SIG-M5 (cell line): ENCODE data around the gene PTGES3L.
"Not testable (repeated sequence)": the region's sequence is repeated elsewhere in the genome, so short reads cannot be mapped to it uniquely, and the experiment has no call there.

Experiments used
- DNase-seq: peaks from one replicate; lab custom pipeline; 2025; lab: John Stamatoyannopoulos, UW

Gene PTGES3L

DNA sequence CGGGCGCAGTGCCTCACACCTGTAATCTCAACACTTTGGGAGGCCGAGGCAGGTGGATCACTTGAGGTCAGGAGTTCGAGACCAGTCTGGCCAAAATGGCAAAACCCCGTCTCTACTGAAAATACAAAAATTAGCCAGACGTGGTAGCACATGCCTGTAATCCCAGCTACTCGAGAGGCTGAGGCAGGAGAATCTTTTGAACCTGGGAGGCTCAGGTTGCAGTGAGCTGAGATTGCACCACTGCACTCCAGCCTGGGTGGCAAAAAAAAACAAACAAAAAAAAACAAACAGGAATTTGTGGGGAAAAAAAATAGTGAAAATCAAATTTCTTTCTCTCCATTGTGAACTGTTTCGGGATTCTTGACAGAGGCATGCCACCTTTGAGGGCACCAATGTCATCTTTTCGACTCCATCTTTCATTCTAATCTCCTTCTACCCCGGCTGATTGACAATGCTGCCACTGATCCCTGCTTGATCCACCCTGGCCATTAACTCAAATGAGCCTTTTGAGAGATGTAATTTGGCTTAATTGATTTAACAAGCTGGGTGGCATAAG lies 60.3 kb downstream of the PTGES3L start:
- DNase-seq, result not testable (repeated sequence)

DNA sequence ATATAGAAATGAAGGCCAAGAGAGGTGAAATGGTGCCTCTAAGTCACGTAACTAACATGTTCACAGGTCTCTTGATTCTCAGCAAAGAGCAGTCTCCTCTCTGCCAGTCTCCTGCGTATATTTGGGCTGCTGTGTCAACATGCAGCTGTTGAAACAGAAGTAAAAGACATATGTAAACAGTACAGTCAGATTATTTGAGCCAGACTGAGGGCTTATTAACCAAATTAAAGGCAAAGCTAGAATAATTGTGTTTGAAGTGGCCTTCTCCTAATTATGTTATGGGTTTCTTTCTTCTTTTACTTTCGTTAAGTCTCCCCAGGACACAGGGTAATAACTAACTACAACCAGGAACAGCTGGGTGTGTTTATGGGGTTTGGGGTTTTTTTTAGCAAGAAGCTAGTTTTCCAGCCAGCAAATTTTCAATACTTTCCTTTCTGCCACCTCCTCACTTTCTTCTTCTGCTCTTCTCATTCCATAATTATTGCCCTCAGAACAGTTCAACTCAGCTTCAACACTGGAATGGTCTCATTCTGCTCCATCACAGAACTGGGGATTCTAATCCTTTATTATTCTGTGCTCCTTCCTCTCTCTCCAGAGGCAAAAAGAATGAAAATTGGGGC lies 60.9 kb downstream of the PTGES3L start:
- DNase-seq, result no peak
